ENCODE measurements around the gene RRH.
"Not testable (repeated sequence)": the region's sequence is repeated elsewhere in the genome, so short reads cannot be mapped to it uniquely, and the experiment has no call there.

RRH gene

DNA sequence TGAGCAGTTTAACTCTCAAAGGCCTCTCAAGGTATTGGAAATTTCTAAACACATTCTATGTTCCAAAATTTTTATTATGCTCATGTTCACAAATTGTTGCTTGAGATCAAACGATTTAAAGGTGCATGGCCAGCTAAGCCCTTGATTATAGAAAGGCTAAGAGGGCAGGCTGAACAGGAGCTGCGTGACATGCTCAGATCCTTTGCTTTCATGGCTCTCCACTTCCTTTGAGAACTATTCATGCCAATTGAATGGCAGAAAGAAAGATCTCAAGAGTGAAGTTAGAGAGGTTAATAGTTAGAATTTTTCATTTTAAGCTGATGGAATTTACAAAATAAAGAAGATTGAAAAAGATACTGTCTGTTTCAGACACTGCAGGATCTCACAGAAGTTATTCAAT is 20.7 kb downstream of the RRH start:
- H3K4me3 ChIP-seq (ENCODE audit: low read depth, low read length), result no peak overlapping the region
- DNase-seq, result no peak
- no peaks in the 10 kb centered on the region for H3K36me3 ChIP-seq
- H3K4me1 ChIP-seq, result no peaks in the 10 kb centered on the region
- no peaks in the 10 kb centered on the region for H3K9me3 ChIP-seq
- H3K27me3 ChIP-seq, result peaks cover 10% of the 10 kb centered on the region
- TF ChIP-seq, protein P1, sequence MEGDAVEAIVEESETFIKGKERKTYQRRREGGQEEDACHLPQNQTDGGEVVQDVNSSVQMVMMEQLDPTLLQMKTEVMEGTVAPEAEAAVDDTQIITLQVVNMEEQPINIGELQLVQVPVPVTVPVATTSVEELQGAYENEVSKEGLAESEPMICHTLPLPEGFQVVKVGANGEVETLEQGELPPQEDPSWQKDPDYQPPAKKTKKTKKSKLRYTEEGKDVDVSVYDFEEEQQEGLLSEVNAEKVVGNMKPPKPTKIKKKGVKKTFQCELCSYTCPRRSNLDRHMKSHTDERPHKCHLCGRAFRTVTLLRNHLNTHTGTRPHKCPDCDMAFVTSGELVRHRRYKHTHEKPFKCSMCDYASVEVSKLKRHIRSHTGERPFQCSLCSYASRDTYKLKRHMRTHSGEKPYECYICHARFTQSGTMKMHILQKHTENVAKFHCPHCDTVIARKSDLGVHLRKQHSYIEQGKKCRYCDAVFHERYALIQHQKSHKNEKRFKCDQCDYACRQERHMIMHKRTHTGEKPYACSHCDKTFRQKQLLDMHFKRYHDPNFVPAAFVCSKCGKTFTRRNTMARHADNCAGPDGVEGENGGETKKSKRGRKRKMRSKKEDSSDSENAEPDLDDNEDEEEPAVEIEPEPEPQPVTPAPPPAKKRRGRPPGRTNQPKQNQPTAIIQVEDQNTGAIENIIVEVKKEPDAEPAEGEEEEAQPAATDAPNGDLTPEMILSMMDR (IDR thresholded peaks at IDR 0.05; ENCODE audit: low read depth, low read length), result no peak

DNA sequence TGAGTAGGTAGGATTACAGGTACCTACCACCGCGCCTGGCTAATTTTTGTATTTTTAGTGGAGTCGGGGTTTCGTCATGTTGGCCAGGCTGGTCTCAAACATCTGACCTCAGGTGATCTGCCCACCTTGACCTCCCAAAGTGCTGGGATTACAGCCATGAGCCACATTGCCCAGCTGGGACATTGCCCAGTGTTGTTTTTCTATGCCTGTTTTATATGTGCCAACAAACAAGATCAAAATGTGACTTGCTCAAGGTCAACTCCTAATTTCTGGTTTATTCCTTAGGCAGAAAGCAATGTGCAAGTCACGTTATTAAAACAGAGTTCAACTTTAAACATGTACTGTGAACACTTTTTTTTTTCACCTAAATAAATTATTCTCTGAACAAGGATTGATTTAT is 22.8 kb downstream of the RRH start:
- H3K27me3 ChIP-seq, result peaks cover 10% of the 10 kb centered on the region
- H3K9me3 ChIP-seq, result no peaks in the 10 kb centered on the region
- no peak overlapping the region for H3K4me3 ChIP-seq (ENCODE audit: low read depth, low read length)
- DNase-seq, result no peak
- H3K36me3 ChIP-seq, result no peaks in the 10 kb centered on the region
- TF ChIP-seq, protein P1 (IDR thresholded peaks at IDR 0.05; ENCODE audit: low read depth, low read length), result no peak
- no peaks in the 10 kb centered on the region for H3K4me1 ChIP-seq

DNA sequence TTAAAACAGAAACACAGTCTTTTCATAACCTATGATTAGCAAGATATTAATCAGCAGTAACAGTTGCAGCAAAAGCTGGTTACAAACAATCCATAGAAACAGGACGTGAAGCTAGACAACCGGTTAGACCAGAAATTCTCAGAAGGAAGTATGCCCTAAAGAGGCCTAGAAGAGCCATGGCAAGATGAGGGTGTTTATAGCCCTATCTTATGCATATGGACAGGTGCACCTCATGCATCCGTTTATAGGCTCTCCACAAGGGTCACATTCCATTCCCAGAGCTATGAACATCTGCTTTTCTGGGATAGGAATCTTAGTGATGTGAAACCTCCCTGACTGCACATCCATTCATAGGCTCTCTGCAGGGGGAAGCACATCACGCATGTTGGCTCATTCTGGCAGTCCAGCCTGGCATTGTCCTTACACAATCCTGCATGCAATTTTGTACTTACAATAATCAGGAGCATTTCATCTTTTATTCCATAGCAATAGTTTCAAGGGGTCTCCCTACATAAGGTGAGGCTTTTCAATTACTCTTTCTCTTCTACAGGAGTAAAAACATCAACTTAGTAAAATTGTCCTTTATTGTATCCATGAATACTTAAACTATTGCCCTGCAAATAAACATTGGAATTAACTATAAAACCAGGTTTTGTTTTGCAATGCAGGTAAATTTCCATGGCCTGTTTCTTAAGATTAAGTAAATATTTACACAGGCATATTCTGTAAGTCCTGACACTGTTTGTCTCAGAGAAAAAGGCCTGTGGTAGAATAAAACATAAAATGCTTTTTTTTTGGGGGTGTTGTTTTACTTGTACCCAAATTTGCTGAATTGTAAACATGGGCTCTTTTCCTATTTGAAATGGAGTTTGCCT is 31.9 kb downstream of the RRH start:
- not testable (repeated sequence) for H3K9me3 ChIP-seq; DNase-seq; H3K4me3 ChIP-seq (ENCODE audit: low read depth, low read length); H3K4me1 ChIP-seq; H3K36me3 ChIP-seq; H3K27me3 ChIP-seq

DNA sequence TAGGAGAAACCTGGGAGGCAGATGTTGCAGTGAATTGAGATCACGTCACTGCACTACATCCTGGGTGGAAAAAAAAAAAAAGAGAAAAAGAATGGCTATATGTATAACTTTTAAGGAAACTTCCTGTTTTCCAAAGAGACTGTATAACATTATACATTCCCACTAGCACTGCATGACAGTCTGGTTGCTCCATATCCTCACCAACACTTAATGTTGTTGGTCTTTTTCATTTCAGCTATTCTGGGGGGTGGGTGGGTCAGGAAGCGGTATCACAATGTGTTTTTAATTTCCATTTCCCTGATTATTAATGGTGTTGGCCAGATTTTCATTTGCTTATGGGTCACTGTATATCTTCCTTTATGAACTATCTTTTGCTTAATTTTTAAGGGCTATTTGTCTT is 33.5 kb downstream of the RRH start:
- Histone ChIP-seq H3K9me3 (no peaks in the 10 kb centered on the region), H3K36me3 (no peaks in the 10 kb centered on the region), H3K4me3 (ENCODE audit: low read depth, low read length) (no peak overlapping the region), H3K27me3 (no peaks in the 10 kb centered on the region), H3K4me1 (no peaks in the 10 kb centered on the region)
- DNase-seq, result no peak
- TF ChIP-seq, protein P1 (IDR thresholded peaks at IDR 0.05; ENCODE audit: low read depth, low read length), result no peak

DNA sequence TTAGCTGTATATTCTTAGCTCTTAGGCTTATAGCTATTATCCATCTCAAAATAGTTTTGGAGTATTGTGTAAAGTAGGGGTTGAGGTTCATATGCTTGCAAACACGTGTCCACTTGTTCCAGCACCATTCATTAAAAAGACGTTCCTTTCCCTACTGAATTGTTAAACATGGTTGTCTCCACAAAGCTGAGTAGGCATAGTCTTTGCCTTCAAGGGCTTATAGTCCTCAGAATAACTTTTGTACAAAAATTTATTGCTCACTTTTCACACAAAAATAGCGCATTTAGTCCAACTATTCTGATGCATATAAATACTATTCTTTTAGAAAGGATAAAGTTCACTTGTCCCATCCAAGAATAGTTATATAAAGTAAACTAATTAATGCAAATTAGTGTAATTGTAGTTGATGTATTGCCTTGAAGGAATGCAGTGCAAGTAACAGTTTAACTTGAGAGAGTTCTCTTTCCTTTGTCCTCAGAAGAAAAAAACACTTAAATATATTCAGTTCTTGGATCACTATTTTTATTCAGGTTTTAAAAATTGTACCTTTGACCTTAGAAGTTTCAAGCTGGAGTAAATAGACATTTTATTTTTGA is 34.2 kb downstream of the RRH start:
- Histone ChIP-seq H3K9me3 (no peaks in the 10 kb centered on the region), H3K4me3 (ENCODE audit: low read depth, low read length) (no peak overlapping the region), H3K27me3 (no peaks in the 10 kb centered on the region), H3K36me3 (no peaks in the 10 kb centered on the region), H3K4me1 (no peaks in the 10 kb centered on the region)
- DNase-seq, result no peak
- TF ChIP-seq, protein P1 (IDR thresholded peaks at IDR 0.05; ENCODE audit: low read depth, low read length), result no peak

DNA sequence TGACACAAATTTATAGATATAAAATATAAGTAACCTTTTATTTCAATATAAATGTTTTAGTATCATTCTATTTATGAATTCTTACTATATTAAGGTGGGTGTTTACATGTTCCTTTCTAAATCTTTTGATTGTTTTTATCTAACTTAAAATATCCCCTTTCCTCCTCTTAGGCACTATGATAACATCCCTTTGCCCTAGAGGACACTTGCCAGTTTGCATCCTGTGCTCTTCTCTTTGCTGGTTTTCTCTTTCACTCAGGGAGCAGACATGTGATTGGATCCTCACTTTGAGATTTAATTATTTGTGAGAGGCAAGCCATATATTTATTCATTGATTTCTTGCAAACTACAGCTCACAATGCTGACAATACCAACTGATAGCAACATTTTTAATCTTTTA is 36.4 kb downstream of the RRH start:
- Histone ChIP-seq H3K4me1 (no peaks in the 10 kb centered on the region), H3K9me3 (no peaks in the 10 kb centered on the region), H3K27me3 (no peaks in the 10 kb centered on the region), H3K4me3 (ENCODE audit: low read depth, low read length) (no peak overlapping the region), H3K36me3 (no peaks in the 10 kb centered on the region)
- TF ChIP-seq, protein P1 (IDR thresholded peaks at IDR 0.05; ENCODE audit: low read depth, low read length), result no peak
- DNase-seq, result no peak

Data from BE2C (cell line).